Measurements from ENCODE around the gene CCDC91.
A peak's percentile ranks its signal among the peaks of the same experiment; 100 is the strongest.
"Not testable (repeated sequence)": the region's sequence is repeated elsewhere in the genome, so short reads cannot be mapped to it uniquely, and the experiment has no call there.

Gene CCDC91

DNA sequence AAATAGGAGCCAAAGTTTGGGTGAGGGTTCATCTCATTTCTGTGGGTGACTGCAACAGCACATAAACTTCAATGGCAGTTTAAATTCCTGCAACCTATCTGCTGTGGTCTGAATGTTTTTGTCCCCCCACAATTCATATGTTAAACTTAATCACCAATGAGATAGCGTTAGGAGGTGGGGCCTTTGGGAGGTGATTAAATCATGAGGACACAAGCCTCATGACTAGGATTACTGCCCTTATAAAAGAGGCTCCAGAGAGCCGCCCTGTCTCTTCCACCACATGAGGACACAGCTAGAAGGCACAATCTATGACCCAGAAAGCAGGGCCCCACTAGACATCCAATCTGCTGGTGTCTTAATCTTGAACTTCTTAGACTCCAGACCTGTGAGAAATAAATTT lies 3.8 kb upstream of the CCDC91 start:
- no peak for DNase-seq

DNA sequence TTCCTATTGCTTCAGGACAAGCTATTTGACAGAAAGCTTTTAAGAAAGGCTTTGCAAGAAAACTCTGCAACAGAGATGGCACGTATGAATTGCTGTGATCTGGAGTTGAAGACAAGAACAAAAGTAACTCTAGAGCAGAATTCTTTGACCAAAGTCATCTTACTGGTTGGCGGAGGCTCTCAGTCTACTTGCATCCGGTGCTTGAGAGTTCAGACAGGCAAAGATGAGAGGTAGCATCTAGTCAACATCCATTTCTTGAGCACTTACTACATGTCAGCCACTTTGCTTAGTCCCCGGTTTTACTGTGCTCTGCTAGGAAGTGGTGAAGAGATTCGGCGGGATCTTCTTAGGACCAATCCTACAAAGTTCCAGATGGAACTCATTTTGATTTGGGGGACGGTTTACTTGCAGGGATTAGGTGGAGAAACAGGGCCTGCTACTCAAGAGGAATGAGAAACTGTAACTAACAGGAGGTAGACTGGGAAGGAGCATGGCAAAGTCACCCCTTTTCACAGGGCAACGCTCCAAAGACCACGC lies 404 bp upstream of the CCDC91 start:
- DNase-seq: peak in 1 of 2 donors; percentile 5

DNA sequence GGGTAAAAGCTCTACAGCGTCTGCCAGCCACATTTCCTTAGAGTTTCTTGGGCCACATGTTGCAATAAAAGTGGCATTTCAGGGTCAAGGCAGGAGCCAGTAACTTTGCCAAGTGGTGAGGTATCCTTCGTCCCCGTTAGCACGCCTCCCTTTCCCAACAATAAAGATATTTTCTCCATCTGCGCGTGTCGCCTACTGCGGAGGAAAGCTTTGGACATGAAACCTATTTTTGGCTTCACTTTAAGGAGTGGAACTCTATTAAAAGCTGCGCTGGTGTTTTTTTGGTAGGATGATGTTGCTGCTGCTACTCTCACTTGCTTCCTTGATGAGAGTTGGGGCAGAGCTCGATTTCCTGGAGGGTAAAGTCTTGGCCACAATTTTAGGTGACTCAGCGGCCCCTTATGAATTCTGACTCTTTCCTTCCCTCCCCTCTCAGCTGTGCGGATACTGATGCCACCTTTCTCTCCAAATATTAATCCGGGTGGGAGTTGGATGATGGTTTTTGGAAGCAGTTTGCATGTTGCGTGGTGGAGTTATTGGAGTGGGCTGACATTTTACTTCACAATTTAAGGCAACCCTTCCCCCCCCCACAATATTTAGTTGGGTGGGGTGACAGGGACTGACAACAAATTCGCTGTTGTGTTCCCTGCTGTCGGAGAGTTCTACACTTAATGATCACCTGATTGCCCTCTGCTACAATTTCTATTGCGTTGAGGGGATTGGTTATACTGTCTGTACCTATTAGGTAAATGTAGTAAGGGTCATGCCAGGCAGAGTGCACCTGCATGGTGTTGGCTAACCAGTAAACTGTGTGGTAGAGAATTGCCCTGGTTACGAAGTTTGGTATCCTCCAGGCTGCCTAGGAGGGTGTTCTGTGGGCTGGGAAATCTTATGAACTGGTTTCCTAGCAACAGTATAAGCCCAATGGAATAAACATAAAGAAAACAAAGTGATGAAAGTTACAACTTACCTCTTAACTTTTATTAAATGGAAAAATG lies 1.1 kb downstream of the CCDC91 start:
- peak; percentile 6 to 19 for DNase-seq

DNA sequence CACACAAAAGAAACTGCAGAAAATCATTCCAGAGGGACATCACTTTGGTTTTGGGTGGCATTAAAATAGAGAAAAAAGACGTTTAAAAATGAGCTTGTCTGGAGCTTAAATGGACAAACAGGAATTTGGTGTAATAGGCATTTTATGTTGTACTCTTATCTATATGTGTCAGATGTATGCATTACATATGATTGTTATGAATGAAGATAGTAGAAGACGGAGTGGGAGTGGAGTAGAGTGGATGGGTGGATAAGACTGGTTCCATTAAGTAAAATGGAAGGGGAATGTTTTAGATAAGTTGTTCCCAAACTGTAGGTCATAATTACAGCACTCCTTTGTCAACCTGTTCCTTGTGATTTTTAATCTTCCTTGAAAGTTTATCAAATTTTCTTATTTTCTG lies 1.9 kb downstream of the CCDC91 start:
- DNase-seq: no peak

DNA sequence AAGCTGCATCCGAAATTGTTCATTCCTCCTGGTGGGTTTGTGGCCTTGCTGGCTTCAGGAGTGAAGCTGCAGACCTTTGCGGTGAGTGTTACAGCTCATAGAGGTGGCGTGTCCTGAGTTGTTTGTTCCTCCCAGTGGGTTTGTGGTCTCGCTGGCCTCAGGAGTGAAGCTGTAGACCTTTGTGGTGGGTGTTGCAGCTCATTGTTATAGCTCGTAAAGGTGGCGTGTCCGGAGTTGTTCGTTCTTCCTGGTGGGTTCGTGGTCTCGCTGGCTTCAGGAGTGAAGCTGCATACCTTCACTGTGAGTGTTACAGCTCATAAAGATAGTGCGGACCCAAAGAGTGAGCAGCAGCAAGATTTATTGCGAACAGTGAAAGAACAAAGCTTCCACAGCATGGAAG lies 4.4 kb downstream of the CCDC91 start:
- not testable (repeated sequence) for DNase-seq

DNA sequence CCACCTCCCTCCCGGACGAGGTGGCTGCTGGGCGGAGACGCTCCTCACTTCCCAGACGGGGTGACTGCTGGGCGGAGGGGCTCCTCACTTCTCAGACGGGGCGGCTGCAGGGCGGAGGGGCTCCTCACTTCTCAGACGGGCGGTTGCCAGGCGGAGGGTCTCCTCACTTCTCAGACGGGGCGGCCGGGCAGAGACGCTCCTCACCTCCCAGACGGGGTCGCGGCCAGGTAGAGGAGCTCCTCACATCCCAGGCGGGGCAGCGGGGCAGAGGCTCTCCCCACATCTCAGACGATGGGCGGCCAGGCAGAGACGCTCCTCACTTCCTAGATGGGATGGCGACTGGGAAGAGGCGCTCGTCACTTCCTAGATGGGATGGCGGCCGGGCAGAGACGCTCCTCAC lies 10.9 kb downstream of the CCDC91 start:
- DNase-seq: not testable (repeated sequence)

DNA sequence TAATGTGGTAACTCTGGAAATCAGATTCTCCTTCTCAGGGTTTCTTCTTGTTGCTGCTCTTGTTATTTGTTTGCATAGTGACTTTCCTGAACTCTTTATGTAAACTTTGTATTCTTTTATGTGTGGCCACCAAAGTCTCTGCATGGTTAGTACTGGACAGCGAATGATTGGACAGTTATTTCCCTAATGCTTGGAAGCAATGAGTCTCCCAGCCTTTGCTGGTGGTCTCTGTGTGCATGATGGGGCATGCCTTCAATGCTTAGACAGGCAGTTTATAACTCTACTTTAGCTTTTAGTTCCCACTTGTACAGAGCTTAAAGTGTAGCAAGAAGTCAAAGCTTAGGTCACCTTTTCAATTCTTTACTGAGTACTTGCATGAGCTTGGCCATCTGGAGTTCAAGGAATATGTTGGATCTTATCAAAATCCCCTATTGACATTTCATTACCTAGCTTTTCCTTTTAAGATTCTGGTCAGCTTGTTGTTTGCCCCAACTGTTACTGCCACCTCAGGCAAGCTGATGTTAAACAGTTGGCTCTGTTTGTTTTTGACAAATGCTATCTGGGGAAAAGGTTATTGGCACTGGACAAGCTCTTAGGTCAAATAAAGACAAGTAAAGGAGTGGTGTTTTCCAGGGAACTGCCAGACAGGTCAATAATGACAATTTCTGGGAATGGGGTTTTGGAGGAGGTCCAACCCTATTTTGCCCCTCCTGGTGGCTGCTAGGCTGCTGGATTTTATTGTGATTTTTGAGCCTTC lies 12.3 kb downstream of the CCDC91 start:
- DNase-seq: no peak

DNA sequence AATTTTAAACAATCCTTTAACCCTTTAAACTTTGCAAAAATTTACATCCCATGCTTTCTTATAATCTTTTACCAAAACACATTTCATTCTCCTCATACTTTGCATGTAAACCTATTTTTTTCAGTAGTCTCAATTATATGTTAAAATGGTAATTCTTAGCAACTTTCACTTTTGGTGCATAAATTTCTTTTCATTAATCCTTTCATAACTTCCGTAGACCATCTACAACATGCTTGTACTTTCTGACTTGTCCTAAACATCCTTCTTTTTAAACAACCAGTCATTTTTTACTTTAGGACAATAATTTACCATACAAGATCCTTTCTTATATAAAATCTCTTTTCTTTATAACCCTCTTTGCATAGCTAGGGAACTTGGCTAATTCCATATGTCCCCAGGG lies 19.5 kb downstream of the CCDC91 start:
- DNase-seq: no peak

DNA sequence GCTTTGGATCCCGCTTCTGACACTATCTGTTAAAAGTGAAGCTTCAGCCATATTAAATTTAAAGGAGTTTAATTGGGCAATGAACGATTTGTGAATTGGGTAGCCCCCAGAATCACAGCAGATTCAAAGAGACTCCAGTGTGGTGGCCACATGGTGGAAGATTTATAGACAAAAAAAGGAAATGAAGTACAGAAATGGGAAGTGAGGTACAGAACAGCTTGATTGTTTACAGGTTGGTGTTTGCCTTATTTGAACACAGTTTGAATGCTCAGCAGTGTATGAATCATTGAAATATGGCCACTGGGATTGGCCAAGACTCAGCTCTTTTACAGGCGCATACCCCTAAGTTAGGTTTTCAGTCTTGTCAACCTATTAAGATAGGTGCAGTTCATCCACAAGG lies 21.9 kb downstream of the CCDC91 start:
- no peak for DNase-seq

DNA sequence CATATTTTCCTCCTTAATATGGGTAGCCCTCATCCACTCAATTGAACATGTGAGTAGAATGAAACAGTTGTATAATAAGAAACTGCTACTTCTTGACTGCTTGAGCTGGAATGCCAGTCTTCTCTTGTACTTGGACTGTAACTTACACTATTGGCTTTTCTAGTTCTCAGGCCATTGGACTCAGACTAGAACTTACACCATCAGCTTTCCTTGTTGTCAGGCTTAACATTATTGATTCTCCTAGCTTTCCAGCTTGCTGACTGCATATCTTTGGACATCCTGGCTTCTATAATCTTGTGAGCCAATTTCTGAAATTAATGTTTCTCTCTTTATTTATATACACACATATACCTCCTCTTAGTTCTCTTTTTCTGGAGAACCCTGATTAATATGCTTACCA lies 24.8 kb downstream of the CCDC91 start:
- no peak for DNase-seq

DNA sequence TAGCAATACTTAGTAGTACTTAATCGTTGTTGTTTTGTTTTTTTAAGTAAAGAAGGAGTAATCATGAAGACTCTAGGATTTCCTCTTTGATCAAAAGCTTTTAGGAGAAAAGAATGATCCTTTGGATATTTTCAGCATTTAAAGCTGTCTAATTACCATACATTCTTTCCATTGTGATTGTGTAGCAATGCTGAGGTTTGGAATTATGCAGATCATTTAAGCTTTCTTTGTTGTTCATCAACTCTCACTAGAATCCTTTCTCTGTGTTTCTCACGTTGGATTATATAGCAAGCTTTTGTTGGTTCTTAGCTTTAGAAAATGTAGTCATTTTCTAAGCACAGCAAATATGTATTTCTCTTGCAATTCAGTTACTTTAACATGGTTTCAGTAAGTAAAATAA lies 25.8 kb downstream of the CCDC91 start:
- DNase-seq: no peak

DNA sequence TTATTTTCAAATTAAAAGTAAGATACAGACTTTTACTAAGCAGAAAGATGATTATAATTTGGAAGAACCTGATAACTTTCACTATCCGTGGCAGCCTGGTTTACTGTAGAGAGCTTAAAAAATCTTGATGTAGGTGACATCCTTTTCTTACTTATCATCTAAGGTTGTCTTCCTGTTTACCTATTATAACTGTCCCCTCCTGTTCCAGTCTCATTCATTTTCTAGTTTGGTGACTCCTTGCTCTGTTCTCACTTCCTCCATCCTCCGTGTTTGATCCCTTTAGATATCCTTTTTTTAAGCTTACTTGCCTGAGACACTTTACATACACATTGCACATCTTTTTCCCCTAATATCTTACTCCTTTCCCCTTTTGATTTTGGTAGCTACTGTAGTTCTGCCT lies 27.5 kb downstream of the CCDC91 start:
- DNase-seq: no peak

DNA sequence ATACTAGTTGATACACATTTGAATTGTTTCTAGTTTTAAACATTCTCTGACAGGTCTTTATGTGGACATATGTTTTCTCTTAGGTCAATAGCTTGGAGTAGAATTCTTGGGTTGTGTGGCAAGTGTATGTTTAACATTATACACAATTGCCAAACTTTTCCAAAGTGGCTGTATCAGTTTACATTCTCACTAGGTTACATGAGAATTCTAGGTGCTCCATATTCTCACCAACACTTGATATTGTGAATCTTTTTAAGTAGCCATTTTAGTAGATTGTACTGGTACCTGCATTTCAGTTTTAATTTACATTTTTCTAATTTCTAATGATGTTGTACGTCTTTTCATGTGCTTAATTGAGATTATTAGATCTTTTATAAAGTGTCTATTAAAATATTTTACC lies 28.6 kb downstream of the CCDC91 start:
- DNase-seq: no peak

DNA sequence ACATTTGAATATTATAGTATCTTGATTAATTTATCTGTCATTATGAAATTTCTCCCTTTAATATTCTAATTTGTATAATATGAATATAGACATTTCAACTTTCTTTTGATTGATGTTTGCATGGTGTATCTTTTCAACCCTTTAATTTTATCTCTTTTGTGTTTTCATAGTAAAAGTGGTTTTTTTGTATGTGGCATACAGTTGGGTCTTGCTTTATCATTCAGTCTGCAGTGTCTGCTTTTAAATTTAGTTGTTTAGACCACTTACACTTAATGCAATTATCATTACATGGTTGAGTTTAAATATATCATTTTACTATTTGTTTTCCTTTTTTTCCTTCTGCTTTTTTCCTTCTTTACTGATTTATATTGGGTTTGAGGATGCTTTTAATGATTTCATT lies 29.6 kb downstream of the CCDC91 start:
- no peak for DNase-seq

DNA sequence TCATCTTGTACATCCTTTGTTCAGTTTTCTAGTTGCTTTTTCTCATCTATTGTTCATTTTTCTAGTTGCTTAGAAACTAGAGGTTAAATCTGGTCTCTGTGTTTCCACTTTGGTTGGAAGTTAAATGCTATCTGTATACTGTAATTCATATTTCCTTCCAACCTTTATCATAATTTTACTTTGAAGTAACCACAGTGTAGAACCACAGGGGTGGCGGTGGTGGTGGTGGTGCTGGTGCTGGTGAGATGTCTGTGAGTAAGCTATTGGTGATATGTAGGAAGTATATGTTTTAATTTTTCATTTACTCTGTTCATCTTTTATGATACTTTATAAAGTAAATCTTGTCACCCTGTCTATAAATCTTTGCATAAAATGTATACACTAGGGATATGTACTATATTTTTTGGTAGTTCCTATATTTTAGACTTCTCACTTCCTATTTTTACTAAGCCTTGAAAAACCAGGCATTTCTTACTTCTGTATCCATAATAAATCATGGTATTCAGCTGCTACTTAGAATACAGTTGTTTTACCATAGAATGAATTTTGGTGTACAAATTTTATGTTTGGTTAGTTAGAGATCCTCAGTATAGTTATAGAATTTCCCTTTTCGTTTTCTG lies 31.9 kb downstream of the CCDC91 start:
- peak; percentile 43 to 54 for DNase-seq

DNA sequence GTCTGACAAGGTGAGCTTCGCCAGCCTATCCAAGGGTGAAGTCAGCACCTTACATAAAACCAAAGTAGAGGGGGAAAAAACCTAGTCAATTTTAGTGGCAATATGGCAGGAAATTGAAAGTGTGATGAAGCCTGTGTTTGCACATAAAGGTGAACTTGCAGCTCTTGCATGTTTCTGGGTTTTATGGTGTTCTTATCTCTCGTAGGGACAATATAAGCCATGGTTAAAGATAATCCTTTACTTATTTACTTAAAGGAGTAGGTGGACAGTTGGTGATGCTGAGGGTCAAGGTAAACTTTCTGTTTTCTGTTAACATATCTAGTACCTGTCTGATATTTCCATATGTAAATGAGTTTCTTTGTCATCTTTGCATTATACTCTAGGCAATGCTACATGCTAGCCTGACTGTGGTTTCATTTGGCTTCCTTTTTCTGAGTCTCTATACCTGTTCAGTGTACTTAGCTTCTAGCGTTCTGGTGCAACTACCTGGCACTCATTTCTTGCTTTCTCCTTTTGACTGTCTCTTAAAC lies 32.8 kb downstream of the CCDC91 start:
- no peak for DNase-seq

DNA sequence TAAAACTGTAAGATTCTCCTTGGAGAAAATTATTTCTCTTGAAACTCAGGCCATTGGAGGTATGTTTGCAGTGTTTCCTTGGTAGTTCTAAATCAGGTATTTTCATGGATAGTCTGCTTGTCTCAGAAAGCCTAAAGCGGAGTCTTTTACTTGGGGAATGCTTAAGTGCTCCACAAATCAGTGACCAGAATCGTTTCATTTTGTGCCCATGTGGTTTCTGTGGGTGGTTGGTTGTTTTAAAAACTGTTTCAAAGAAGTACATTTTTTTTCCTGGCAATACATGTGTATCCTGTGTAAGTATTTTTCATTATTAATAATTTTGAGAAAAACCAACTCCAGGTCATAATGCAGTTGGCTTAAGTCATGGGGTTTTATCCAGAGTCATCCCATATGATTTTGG lies 33.6 kb downstream of the CCDC91 start:
- no peak for DNase-seq

DNA sequence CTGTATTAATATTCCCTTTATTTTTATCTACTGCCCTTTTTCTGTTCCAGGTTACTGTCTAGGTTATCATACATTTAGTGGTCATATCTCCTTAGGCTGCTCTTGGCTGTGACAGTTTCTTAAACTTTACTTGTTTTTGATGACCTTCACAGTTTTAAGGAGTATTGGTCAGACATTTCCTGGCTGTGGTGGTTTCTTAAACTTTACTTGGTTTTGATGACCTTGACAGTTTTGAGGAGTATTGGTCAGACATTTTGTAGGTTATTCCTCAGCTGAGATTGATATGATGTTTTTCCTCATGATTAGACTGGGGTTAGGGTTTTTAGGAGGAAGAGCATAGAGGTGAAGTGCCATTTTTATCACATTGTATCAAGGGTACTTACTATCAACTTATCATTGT lies 36.4 kb downstream of the CCDC91 start:
- DNase-seq: no peak

DNA sequence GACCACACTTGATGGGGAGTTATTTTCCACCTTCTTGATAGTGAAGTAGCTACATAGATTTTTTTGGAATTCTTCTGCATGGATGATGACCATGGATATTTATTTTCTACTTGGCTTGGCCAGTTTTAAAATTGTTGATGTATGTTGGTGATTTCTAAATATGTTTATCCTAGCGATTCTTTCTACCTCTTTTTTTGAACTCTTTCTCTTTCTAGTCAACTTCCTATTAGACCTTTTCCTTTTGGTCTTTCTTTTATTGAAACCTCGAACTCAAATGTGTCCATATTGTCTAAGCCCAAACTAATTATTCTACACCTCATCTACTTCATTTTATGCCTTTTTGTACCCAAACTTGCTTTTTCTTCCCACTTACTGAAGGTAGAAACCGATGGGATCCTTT lies 37.0 kb downstream of the CCDC91 start:
- no peak for DNase-seq

DNA sequence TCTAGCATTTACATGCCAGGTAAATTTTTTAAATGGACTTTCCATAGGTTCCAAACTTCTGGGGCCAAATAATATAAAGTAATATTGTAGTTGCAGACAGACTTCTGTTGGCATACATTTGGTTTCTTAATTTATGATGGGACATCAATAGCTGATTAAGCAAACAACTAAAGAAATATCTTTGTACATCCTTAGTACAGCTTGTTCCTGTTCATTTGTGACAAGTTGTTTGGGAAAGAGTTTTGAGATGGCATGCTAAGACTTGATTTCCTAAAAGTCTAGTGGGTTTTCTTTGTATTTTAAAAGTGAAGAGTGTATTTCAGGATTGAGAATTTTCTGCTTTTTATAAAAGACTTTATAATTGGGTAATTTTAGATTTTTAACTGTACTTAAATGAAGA lies 41.0 kb downstream of the CCDC91 start:
- DNase-seq: no peak

DNA sequence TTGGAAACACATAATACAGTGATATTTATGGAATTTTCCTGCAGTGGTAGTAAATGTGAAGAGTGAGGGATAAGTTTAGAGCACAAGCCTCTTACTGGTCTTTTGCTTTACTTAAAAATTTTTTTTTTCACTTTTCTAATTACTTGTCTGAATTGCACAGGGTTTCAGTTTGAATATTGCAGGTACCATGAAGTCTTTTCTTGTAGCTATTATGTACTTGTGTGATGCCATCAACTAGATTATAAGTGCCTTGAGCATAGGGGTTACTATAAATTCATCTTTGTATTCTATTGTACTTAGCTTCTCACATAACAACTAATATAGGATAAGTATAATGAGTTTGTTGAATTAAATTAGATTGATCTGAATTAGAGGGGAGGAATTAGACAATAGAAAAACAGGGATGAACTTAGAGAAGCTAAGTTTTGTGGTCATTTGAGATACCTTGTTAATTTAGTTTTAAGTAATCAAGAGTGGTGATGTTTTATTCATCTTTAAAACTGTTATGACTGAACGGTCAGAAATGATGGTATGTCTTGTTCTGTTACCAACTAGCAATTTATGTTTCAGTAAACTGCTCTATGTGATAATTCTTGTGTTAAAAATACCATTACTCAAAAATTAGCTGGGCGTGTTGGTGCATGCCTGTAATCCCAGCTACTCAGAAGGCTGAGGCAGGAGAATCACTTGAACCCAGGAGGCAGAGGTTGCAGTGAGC lies 42.1 kb downstream of the CCDC91 start:
- no peak for DNase-seq

DNA sequence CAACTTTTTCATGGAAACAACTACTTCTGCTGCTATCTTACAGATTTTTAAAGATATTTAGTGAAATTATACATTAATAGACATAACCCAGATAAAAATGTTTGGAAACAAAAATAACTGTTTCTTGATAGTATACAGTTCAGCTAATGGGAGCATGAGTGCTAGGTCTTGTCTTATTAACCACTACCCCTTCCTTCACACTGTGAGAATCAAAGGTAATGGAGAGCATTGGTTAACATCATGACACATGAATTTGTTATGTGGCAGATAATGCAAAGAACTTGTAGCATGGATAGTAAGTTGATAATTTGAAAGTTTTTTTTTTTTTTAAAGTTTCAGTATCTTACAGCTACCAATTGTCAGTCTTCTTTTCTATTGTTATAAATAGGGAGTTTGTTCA lies 44.2 kb downstream of the CCDC91 start:
- no peak for DNase-seq

Measured in stimulated activated CD4-positive, alpha-beta T cell treated with anti-CD3 and anti-CD28 coated beads, Interleukin-2, amount 100 ng/mL, for 48 hours (primary cell).